Endothelial cell of umbilical vein (primary cell): ENCODE measurements around the gene AMY2B. TPM values are rescaled to one million over a fixed set of nuclear protein-coding genes. Genes with fewer than 3 reads are reported as not detected.
"Not testable (repeated sequence)": the region's sequence is repeated elsewhere in the genome, so short reads cannot be mapped to it uniquely, and the experiment has no call there.

ENCODE experiments used
- BruUV-seq: library from RNA; stranded (reverse); fragments of 400-500 nt; replicated peaks from 2 replicates; lab custom pipeline; 2021; lab: Mats Ljungman, UMichigan
- CTCF ChIA-PET: fragments of 300-600, 350-600 bp; sonication (Branson Sonifier 250); formaldehyde crosslinking; loops from one replicate; lab custom pipeline; 2021; ENCODE audit warnings: antibody characterized with exemption, inconsistent platforms; lab: Charles Lee
- POLR2A ChIA-PET: fragments of 300-600, 350-600 bp; sonication (Branson Sonifier 250); formaldehyde crosslinking; loops from one replicate; lab custom pipeline; 2021; ENCODE audit warnings: antibody characterized with exemption, inconsistent platforms; lab: Charles Lee
- DNase-seq: peaks from one replicate; pipeline ENCODE4 v3.0.0-alpha.2; 2011; ENCODE audit warnings: low read depth, low spot score
- FAIRE-seq: peaks from 2 replicates; lab custom pipeline; 2011; peaks lifted over from hg19 to GRCh38; lab: Jason Lieb, UNC
- H2AFZ ChIP-seq: 2 replicates; pipeline ENCODE4 v1.6.0; 2012; ENCODE audit warnings: low read depth, low read length, control low read depth, inconsistent platforms
- H3K27ac ChIP-seq: 2 replicates; pipeline ENCODE4 v1.5.1; 2011; ENCODE audit warnings: low read depth, mild to moderate bottlenecking, control low read depth, low read length, moderate library complexity; ENCODE audit not compliant: insufficient read depth
- H3K27me3 ChIP-seq, 2 experiments: 2 replicates each; pipeline versions ENCODE4 v1.6.0 to v1.6.1; 2011; ENCODE audit warnings: low read length in 2 of 2, mixed read lengths in 1 of 2; ENCODE audit not compliant: control insufficient read depth in 2 of 2, insufficient read depth in 2 of 2
- H3K36me3 ChIP-seq, 2 experiments: 2 replicates in 1 of 2; 3 replicates in 1 of 2; pipeline ENCODE4 v1.5.1; 2011; ENCODE audit warnings: low read length in 2 of 2, mild to moderate bottlenecking in 1 of 2, moderate library complexity in 1 of 2; ENCODE audit not compliant: control insufficient read depth in 2 of 2, insufficient read depth in 2 of 2; ENCODE audit errors: extremely low read depth in 1 of 2
- H3K4me1 ChIP-seq: 3 replicates; pipeline ENCODE4 v1.5.1; 2011; ENCODE audit warnings: mild to moderate bottlenecking, low read length; ENCODE audit not compliant: control insufficient read depth, insufficient read depth; ENCODE audit errors: extremely low read depth
- H3K4me2 ChIP-seq: 2 replicates; pipeline ENCODE4 v1.6.1; 2011; ENCODE audit warnings: low read length, control low read depth, mixed read lengths; ENCODE audit not compliant: insufficient read depth
- H3K4me3 ChIP-seq, 3 experiments: fragments of 200-600 bp in 1 of 3; sonication (generic), shearing (Covaris generic) in 1 of 3; replicated peaks in 1 of 3; 2 replicates each; pipeline ENCODE4 v1.5.1; 2011 to 2016; ENCODE audit warnings: control low read depth in 3 of 3, low read length in 3 of 3, mild to moderate bottlenecking in 2 of 3, inconsistent platforms in 1 of 3, low read depth in 1 of 3, moderate library complexity in 1 of 3; ENCODE audit not compliant: insufficient read depth in 1 of 3
- H3K79me2 ChIP-seq: 2 replicates; pipeline ENCODE4 v1.6.0; 2012; ENCODE audit warnings: low read length, inconsistent platforms; ENCODE audit not compliant: control insufficient read depth, insufficient read depth
- H3K9ac ChIP-seq: replicated peaks from 2 replicates; pipeline ENCODE3; 2011; ENCODE audit warnings: low read length, control low read depth; ENCODE audit not compliant: insufficient read depth; ENCODE audit errors: extremely low read depth
- H3K9me1 ChIP-seq: replicated peaks from 3 replicates; pipeline ENCODE4 v1.6.0; 2011; ENCODE audit warnings: mild to moderate bottlenecking, low read length; ENCODE audit not compliant: control insufficient read depth, insufficient read depth; ENCODE audit errors: extremely low read depth
- H3K9me3 ChIP-seq: replicated peaks from 2 replicates; pipeline ENCODE4 v1.5.1; 2012; ENCODE audit warnings: low read length, inconsistent platforms; ENCODE audit not compliant: control insufficient read depth, insufficient read depth
- H4K20me1 ChIP-seq: replicated peaks from 2 replicates; pipeline ENCODE3; 2011; ENCODE audit warnings: mild to moderate bottlenecking, low read length; ENCODE audit not compliant: control insufficient read depth, insufficient read depth; ENCODE audit errors: extremely low read depth
- EZH2 ChIP-seq: IDR thresholded peaks from 2 replicates; pipeline ENCODE4 v1.6.1; 2012; ENCODE audit warnings: borderline replicate concordance, low read depth, mild to moderate bottlenecking, moderate library complexity, low read length, inconsistent platforms; ENCODE audit not compliant: severe bottlenecking
- FOS ChIP-seq: IDR thresholded peaks from 2 replicates; pipeline ENCODE4 v1.6.1; 2011; ENCODE audit warnings: mild to moderate bottlenecking, low read length, moderate library complexity, borderline replicate concordance; ENCODE audit not compliant: insufficient read depth
- GATA2 ChIP-seq: IDR thresholded peaks from 2 replicates; pipeline ENCODE4 v1.7.0; 2011; ENCODE audit warnings: low read depth, mild to moderate bottlenecking, moderate library complexity, mixed read lengths, low read length; ENCODE audit not compliant: insufficient read length, insufficient read depth
- JUN ChIP-seq: IDR thresholded peaks from 2 replicates; pipeline ENCODE4 v1.6.1; 2011; ENCODE audit warnings: borderline replicate concordance, low read depth; ENCODE audit not compliant: insufficient read length, insufficient read depth
- MYC ChIP-seq: IDR thresholded peaks from one replicate; pipeline ENCODE4 v1.6.1; 2011; ENCODE audit warnings: mild to moderate bottlenecking, low read depth, low read length
- POLR2A ChIP-seq: IDR thresholded peaks from 2 replicates; pipeline ENCODE4 v1.6.1; 2012; ENCODE audit warnings: low read depth, mild to moderate bottlenecking, control low read depth, low read length
- POLR2AphosphoS5 ChIP-seq: IDR thresholded peaks from 2 replicates; pipeline ENCODE4 v1.6.1; 2012; ENCODE audit warnings: low read depth, mild to moderate bottlenecking, control low read depth, low read length, moderate library complexity; ENCODE audit not compliant: insufficient read depth
- dilution Hi-C: fragments of 300-500 bp; cut with MboI; formaldehyde crosslinking; loops from one replicate; pipeline ENCODE4 v1.15.0; 2019; ENCODE audit warnings: low sequenced_read_pairs; ENCODE audit not compliant: extremely low pct_ligation_motif_present
- intact Hi-C: fragments of 100-400 bp; cut with micrococcal nuclease; formaldehyde crosslinking; loops from one replicate; pipeline ENCODE4 v1.10.0; 2022
- polyA plus RNA-seq, 4 experiments: library from polyadenylated mRNA; depleted of rRNA in 3 of 4; stranded (reverse) in 3 of 4; unstranded in 1 of 4; fragments of >200 nt; gene quantifications; 2 replicates each; pipeline versions ENCODE4 v1.2.1 to v1.2.3, GENCODE V29; 2011 to 2012; ENCODE audit warnings: missing spikeins in 1 of 4
- total RNA-seq: library from RNA; stranded (reverse); gene quantifications from 2 replicates; pipeline ENCODE4 v1.2.3, GENCODE V29; 2021
- TF ChIP-seq, protein P1 (sequence below): IDR thresholded peaks from 2 replicates; pipeline ENCODE4 v1.6.1; 2011; ENCODE audit not compliant: insufficient read depth, insufficient read length
- TF ChIP-seq, protein P2 (sequence below), 2 donors: IDR thresholded peaks; 1 replicate in 1 of 2; 2 replicates in 1 of 2; pipeline ENCODE4 v1.5.1; 2011; ENCODE audit warnings: low read length in 2 of 2, mild to moderate bottlenecking in 2 of 2, moderate library complexity in 2 of 2, control low read depth in 1 of 2, inconsistent platforms in 1 of 2, low read depth in 1 of 2; ENCODE audit not compliant: insufficient read depth in 1 of 2; ENCODE audit errors: extremely low read depth in 1 of 2

The AMY2B gene
- total and polyA plus RNA-seq, 2 donors (not counting 3 experiments of a cell fraction or from before 2014, with no cell fraction given) = 1.0 to 1.2 TPM

DNA sequence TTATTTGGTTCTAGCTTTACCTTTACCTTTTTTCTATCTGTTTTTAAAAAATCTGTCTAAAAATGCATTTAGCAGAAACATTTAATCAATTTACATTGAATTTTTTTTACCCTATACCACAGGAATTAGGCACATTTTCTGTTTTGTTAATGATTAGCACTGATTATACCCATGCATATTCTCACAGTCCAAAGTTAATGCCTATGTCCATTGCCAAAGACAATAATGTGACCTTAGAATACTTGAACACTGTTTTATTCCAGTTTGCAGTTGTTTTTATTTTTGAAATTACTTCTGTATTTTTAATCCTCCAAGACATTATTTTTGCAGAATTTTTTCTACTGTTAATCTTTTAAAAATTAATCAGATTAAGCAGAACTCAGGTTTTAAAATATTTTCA, 11.0 kb upstream of the AMY2B start:
- Histone ChIP-seq H2AFZ (no peak overlapping the region), H3K27ac (no peak overlapping the region), H3K4me3 (no peak overlapping the region), H3K79me2 (no peaks in the 10 kb centered on the region), H3K36me3 (no peaks in the 10 kb centered on the region), H3K9ac (no peak overlapping the region), H3K9me1 (no peaks in the 10 kb centered on the region), H3K27me3 (no peaks in the 10 kb centered on the region), H3K9me3 (no peaks in the 10 kb centered on the region), H3K4me2 (no peak overlapping the region), H4K20me1 (no peaks in the 10 kb centered on the region), H3K4me1 (no peaks in the 10 kb centered on the region)
- no TSS peak for BruUV-seq
- ChIA-PET POLR2A (no interaction called here), CTCF (no interaction called here)
- dilution Hi-C loops = no loop called here
- no peak for DNase-seq
- TF ChIP-seq POLR2AphosphoS5 (no peak), EZH2 (no peak), FOS (no peak), GATA2 (no peak), JUN (no peak), MYC (no peak), POLR2A (no peak)
- TF ChIP-seq, protein P1, sequence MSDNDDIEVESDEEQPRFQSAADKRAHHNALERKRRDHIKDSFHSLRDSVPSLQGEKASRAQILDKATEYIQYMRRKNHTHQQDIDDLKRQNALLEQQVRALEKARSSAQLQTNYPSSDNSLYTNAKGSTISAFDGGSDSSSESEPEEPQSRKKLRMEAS = no peak
- TF ChIP-seq, protein P2, sequence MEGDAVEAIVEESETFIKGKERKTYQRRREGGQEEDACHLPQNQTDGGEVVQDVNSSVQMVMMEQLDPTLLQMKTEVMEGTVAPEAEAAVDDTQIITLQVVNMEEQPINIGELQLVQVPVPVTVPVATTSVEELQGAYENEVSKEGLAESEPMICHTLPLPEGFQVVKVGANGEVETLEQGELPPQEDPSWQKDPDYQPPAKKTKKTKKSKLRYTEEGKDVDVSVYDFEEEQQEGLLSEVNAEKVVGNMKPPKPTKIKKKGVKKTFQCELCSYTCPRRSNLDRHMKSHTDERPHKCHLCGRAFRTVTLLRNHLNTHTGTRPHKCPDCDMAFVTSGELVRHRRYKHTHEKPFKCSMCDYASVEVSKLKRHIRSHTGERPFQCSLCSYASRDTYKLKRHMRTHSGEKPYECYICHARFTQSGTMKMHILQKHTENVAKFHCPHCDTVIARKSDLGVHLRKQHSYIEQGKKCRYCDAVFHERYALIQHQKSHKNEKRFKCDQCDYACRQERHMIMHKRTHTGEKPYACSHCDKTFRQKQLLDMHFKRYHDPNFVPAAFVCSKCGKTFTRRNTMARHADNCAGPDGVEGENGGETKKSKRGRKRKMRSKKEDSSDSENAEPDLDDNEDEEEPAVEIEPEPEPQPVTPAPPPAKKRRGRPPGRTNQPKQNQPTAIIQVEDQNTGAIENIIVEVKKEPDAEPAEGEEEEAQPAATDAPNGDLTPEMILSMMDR (IDR thresholded peaks at IDR 0.05; ENCODE audit: extremely low read depth in 1 of 2, insufficient read depth in 1 of 2, low read depth in 1 of 2, low read length in 2 of 2) = no peak
- intact Hi-C loops = no loop called here
- no peak for FAIRE-seq

DNA sequence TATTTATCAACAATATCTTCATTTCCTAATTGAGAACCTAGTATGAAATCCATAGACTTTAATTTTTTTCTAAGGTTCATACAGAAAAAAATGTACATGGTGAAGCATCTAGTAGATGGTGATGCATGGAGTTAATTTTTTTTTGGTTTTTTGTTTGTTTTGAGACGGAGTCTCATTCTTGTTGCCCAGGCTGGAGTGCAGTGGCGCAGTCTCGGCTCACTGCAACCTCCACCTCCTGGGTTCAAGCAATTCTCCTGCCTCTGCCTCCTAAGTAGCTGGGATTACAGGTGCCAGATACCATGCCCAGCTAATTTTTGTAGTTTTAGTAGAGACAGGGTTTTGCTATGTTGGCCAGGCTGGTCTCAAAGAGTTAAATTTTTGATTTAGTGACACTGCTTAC, 10.3 kb upstream of the AMY2B start:
- H2AFZ ChIP-seq, H4K20me1 ChIP-seq, BruUV-seq, H3K4me3 ChIP-seq, DNase-seq, H3K9me3 ChIP-seq, H3K27ac ChIP-seq, H3K9me1 ChIP-seq, H3K9ac ChIP-seq, H3K79me2 ChIP-seq, intact Hi-C loops, POLR2A ChIA-PET, FAIRE-seq, H3K4me2 ChIP-seq, dilution Hi-C loops, CTCF ChIA-PET, H3K4me1 ChIP-seq, H3K36me3 ChIP-seq, H3K27me3 ChIP-seq: not testable (repeated sequence)
